Heart left ventricle (tissue), 16 donors: Measurements from ENCODE around the gene IL1RAPL1. TPM values are rescaled to one million over a fixed set of nuclear protein-coding genes. Genes with fewer than 3 reads are reported as not detected.

ENCODE experiments used
- ATAC-seq, 4 donors: fragments of 200-7000 bp; cut with Tn5 transposase; one replicate each; pipeline ENCODE4 v1.9.1; 2020 to 2022; ENCODE audit warnings: moderate library complexity in 4 of 4, mild to moderate bottlenecking in 3 of 4, moderate number of reproducible peaks in 1 of 4
- DNase-seq, 5 donors: peaks; one replicate each; pipeline ENCODE4 v3.0.0-alpha.2; 2020
- H3K27ac ChIP-seq, 12 donors: fragments of 200-600 bp; sonication (generic) in 4 of 12; one replicate each; pipeline versions ENCODE4 v1.5.0 to v1.8.0; 2016 to 2022; ENCODE audit warnings: mild to moderate bottlenecking in 2 of 12
- H3K27me3 ChIP-seq, 9 donors: fragments of 200-600 bp; sonication (generic) in 2 of 9; one replicate each; pipeline versions ENCODE4 v1.5.1 to v1.8.0; 2016 to 2022; ENCODE audit warnings: mild to moderate bottlenecking in 3 of 9
- H3K36me3 ChIP-seq, 9 donors: fragments of 200-600 bp; sonication (generic) in 2 of 9; one replicate each; pipeline versions ENCODE4 v1.5.0 to v1.8.0; 2018 to 2022; ENCODE audit warnings: mild to moderate bottlenecking in 2 of 9
- H3K4me1 ChIP-seq, 12 donors: fragments of 200-600 bp; sonication (generic) in 4 of 12; one replicate each; pipeline versions ENCODE4 v1.5.0 to v1.8.0; 2016 to 2022; ENCODE audit warnings: mild to moderate bottlenecking in 3 of 12
- H3K4me3 ChIP-seq, 12 donors: fragments of 200-600 bp; sonication (generic) in 4 of 12; one replicate each; pipeline versions ENCODE4 v1.5.0 to v1.8.0; 2017 to 2022; ENCODE audit warnings: mild to moderate bottlenecking in 9 of 12, moderate library complexity in 4 of 12
- H3K9me3 ChIP-seq, 12 donors: fragments of 200-600 bp; sonication (generic) in 4 of 12; one replicate each; pipeline versions ENCODE4 v1.5.0 to v1.8.0; 2016 to 2022; ENCODE audit warnings: mild to moderate bottlenecking in 1 of 12
- POLR2A ChIP-seq, 2 donors: fragments of 450-650 bp; IDR thresholded peaks; one replicate each; pipeline ENCODE4 v1.6.1; 2017; ENCODE audit warnings: antibody characterized with exemption in 2 of 2, mild to moderate bottlenecking in 2 of 2, moderate library complexity in 2 of 2
- WGBS, 4 donors: extraction: QIAGEN DNeasy Blood & Tissue Kit in 2 of 4; methylation state at CpG; one replicate each; pipeline versions ENCODE4 v1.1.5 to v1.1.7; 2013 to 2018; 5-methylcytosine and 5-hydroxymethylcytosine counted together
- intact Hi-C, 10 donors: fragments of 100-400 bp; cut with DNase I; formaldehyde crosslinking; loops; one replicate each; pipeline versions ENCODE4 v1.11.1 to v1.14.2; 2022
- polyA plus RNA-seq, 2 donors: library from polyadenylated mRNA; stranded (reverse); fragments of 200-250 nt; gene quantifications; one replicate each; pipeline ENCODE4 v1.2.3, GENCODE V29; 2013
- total RNA-seq, 9 donors: library from RNA; depleted of rRNA in 2 of 9; stranded (reverse); fragments of >200 nt in 2 of 9; fragmentation: NEBNext Ultra II Directional in 3 of 9; extraction: Animal tissue kit (Norgen Biotek cat#: 25700) in 3 of 9; gene quantifications; one replicate each; pipeline versions ENCODE4 v1.1.0 to v1.2.4, GENCODE V29; 2016 to 2023
- TF ChIP-seq, protein P1 (sequence below), 12 donors: fragments of 200-600 bp; sonication (generic) in 4 of 12; IDR thresholded peaks; one replicate each; pipeline versions ENCODE4 v1.5.0 to v1.8.0; 2018 to 2022; ENCODE audit warnings: antibody characterized with exemption in 12 of 12, mild to moderate bottlenecking in 5 of 12
- donor health status: ischemic (EF 13 %, LVEDD 7.1; RV severe dilation, severe dysfunction).
- donor health status: healthy with polysubstance abuse.
- donor health status: DM: no; HTN: yes; CAD: no.
- donor health status: DM: no; HTN: no; CAD: no.
- donor health status: ischemic (EF 25% LVEDD 6.9; RV normal size, moderate dysfunction).
- donor health status: ischemic (EF 25% LVEDD 5.7; RV mildly dilated, moderate dysfunction).
- donor health status: healthy.
- donor health status: DM: yes; HTN: yes; CAD: no.
- donor health status: ischemic (EF 35%, LVEDD 5.7; RV mildly dilated, moderate dysfunction).
- donor health status: nonischemic (EF 11% LVEDD 7.7; RV severe dilation, severe dysfunction).
- donor health status: DM: yes; HTN: yes; CAD: no.
- donor health status: PGD.
- donor health status: ischemic (EF 29% LVEDD 5.4; RV normal size, mild dysfunction).
- donor health status: nonischemic (EF 23%, LVEDD 6.1; RV moderate dilation, normal function).

Gene IL1RAPL1
- total and polyA plus RNA-seq, 11 donors = 0.42 to 4.7 (median 2.3) TPM

GRCh38 chrX:28719620-28720019, 132.4 kb downstream of the IL1RAPL1 start:
- 53 to 64% (median 56%) methylated on average over 2 of the region's 2 CpGs for WGBS, 4 donors
- TF ChIP-seq, protein P1, sequence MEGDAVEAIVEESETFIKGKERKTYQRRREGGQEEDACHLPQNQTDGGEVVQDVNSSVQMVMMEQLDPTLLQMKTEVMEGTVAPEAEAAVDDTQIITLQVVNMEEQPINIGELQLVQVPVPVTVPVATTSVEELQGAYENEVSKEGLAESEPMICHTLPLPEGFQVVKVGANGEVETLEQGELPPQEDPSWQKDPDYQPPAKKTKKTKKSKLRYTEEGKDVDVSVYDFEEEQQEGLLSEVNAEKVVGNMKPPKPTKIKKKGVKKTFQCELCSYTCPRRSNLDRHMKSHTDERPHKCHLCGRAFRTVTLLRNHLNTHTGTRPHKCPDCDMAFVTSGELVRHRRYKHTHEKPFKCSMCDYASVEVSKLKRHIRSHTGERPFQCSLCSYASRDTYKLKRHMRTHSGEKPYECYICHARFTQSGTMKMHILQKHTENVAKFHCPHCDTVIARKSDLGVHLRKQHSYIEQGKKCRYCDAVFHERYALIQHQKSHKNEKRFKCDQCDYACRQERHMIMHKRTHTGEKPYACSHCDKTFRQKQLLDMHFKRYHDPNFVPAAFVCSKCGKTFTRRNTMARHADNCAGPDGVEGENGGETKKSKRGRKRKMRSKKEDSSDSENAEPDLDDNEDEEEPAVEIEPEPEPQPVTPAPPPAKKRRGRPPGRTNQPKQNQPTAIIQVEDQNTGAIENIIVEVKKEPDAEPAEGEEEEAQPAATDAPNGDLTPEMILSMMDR (IDR thresholded peaks at IDR 0.05) = no peak
- TF ChIP-seq POLR2A (IDR thresholded peaks at IDR 0.05) = no peak
- H3K27ac ChIP-seq = peak overlapping the region in 2 of 12 donors; percentile 18 to 24
- DNase-seq (no peak), ATAC-seq (peak in 1 of 4 donors; percentile 37)
- peaks cover 0 to 4% (median 0%) of the 10 kb centered on the region in 12 donors for H3K9me3 ChIP-seq
- H3K4me1 ChIP-seq = no peaks in the 10 kb centered on the region
- no peaks in the 10 kb centered on the region for H3K36me3 ChIP-seq
- H3K27me3 ChIP-seq = no peaks in the 10 kb centered on the region
- intact Hi-C loops = no loop called here
- H3K4me3 ChIP-seq = no peak overlapping the region

- ATAC-seq (no peak), DNase-seq (no peak)
- Histone ChIP-seq H3K9me3 (no peaks in the 10 kb centered on the region), H3K4me3 (no peak overlapping the region), H3K27ac (no peak overlapping the region), H3K27me3 (no peaks in the 10 kb centered on the region), H3K4me1 (peaks cover 0 to 6% (median 0%) of the 10 kb centered on the region in 12 donors), H3K36me3 (no peaks in the 10 kb centered on the region)
- WGBS, 4 donors = 59 to 86% (median 71%) methylated on average over 2 of the region's 2 CpGs
- intact Hi-C loops = loop anchor here in 1 of 10 donors (10.0 kb wide), 1 partner anchor 158 kb away; no protein-coding TSS in a partner anchor
- TF ChIP-seq POLR2A (IDR thresholded peaks at IDR 0.05) = no peak
- TF ChIP-seq, protein P1 (IDR thresholded peaks at IDR 0.05) = no peak
These were observed 165.1 kb downstream of the IL1RAPL1 start for GRCh38 chrX:28752330-28752729.

DNA sequence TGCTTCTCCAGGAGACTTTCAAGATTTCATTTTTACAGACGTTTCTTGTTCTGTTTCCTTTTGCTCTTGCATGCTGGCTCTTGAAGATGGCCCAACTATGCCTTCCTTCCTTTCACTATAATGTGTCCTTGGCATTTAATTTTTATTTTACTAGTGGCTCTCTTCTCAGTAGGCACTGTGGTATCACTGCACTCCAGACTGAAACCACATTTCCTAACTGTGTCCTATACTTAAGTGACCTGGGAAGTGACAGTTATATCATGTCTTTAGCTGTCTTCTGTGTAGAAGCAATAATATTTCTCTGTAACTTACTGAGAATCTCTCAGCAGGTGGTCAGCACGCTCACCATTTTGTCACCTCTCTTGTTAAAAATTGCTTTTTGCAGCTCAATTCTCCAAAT, 168.9 kb downstream of the IL1RAPL1 start:
- Histone ChIP-seq H3K36me3 (no peaks in the 10 kb centered on the region), H3K9me3 (no peaks in the 10 kb centered on the region), H3K4me3 (no peak overlapping the region), H3K27me3 (no peaks in the 10 kb centered on the region), H3K4me1 (peaks cover 0 to 6% (median 0%) of the 10 kb centered on the region in 12 donors), H3K27ac (peak overlapping the region in 2 of 12 donors; percentile 13 to 51)
- DNase-seq = no peak
- peak in 1 of 4 donors; percentile 50 for ATAC-seq
- WGBS, 4 donors = 25 to 46% (median 37%) methylated on average over 2 of the region's 2 CpGs
- intact Hi-C loops = loop anchor here in 1 of 10 donors (10.0 kb wide), 1 partner anchor 161 kb away; no protein-coding TSS in a partner anchor
- no peak for TF ChIP-seq POLR2A (IDR thresholded peaks at IDR 0.05)
- TF ChIP-seq, protein P1 (IDR thresholded peaks at IDR 0.05) = no peak

GRCh38 chrX:28756647-28757046, 169.4 kb downstream of the IL1RAPL1 start:
- H3K27me3 ChIP-seq = no peaks in the 10 kb centered on the region
- intact Hi-C loops = loop anchor here in 1 of 10 donors (10.0 kb wide), 1 partner anchor 162 kb away; no protein-coding TSS in a partner anchor
- peak; percentile 53 to 85 (median 75) for ATAC-seq

More at GRCh38 chrX:28756647-28757046, 169.4 kb downstream of the IL1RAPL1 start:
- Histone ChIP-seq H3K36me3 (no peaks in the 10 kb centered on the region), H3K4me1 (peaks cover 0 to 6% (median 0%) of the 10 kb centered on the region in 12 donors), H3K4me3 (no peak overlapping the region), H3K9me3 (no peaks in the 10 kb centered on the region), H3K27ac (peak overlapping the region in 2 of 12 donors; percentile 13 to 51)
- no peak for TF ChIP-seq POLR2A (IDR thresholded peaks at IDR 0.05)
- TF ChIP-seq, protein P1 (IDR thresholded peaks at IDR 0.05) = no peak
- no peak for DNase-seq
